ENCODE data around the gene MATN3. TPM values are rescaled to one million over a fixed set of nuclear protein-coding genes. Genes with fewer than 3 reads are reported as not detected.

MATN3 gene
- total and polyA plus RNA-seq, 9 of the 15 experiments (the other 6 are each of a cell fraction or from before 2014, with no cell fraction given), result not detected

DNA sequence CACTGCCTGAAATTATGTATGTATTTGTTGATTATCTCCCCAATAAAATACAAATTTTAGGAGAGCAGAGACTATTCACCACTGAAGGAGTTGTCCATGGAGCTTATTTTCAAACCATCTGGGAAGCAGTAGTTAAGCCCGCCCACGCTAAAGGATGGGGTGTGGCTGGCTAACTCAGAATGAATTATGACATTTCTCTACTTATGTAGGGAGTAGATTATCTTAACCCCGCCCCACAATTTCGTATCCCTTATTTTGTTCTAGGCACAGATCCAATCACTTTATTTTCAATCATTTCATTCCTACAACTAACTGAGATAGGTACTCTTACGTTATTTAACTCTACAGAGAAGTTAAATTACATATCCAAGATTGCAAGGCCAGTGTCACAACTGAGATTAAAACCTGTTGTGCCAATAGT lies 40.4 kb upstream of the MATN3 start (continued):
- TF ChIP-seq ZFP36 (IDR thresholded peaks at IDR 0.05; ENCODE audit: low read depth, low read length, partially characterized antibody) (no peak), SMARCA4 (IDR thresholded peaks at IDR 0.05) (peak; percentile 71), PYGO2 (tag; IDR thresholded peaks at IDR 0.05) (no peak), HCFC1 (IDR thresholded peaks at IDR 0.05; ENCODE audit: low read depth, low read length) (no peak), BRF1 (IDR thresholded peaks at IDR 0.05; ENCODE audit: borderline replicate concordance, extremely low read depth, insufficient read length) (no peak), ZNF12 (CRISPR knock-in tag; IDR thresholded peaks at IDR 0.05) (no peak), ZNF707 (CRISPR knock-in tag; conservative IDR thresholded peaks at IDR 0.05) (no peak), WHSC1 (IDR thresholded peaks at IDR 0.05; ENCODE audit: low read length) (no peak), PHB (CRISPR knock-in tag; IDR thresholded peaks at IDR 0.05) (no peak), FOXA3 (CRISPR knock-in tag; conservative IDR thresholded peaks at IDR 0.05 in 1 of 2, IDR thresholded peaks at IDR 0.05 in 1 of 2) (no peak), ZNF778 (CRISPR knock-in tag; IDR thresholded peaks at IDR 0.05) (no peak), ZNF140 (CRISPR knock-in tag; IDR thresholded peaks at IDR 0.05) (no peak), DDX20 (tag; IDR thresholded peaks at IDR 0.05; ENCODE audit: low read depth) (no peak), NCOR1 (IDR thresholded peaks at IDR 0.05) (peak; percentile 74), FIP1L1 (IDR thresholded peaks at IDR 0.05; ENCODE audit: low read depth, low read length, poor library complexity, severe bottlenecking) (no peak), GTF2A2 (tag; IDR thresholded peaks at IDR 0.05) (no peak), KLF13 (tag; IDR thresholded peaks at IDR 0.05; ENCODE audit: borderline replicate concordance, low read depth) (no peak), NFRKB (IDR thresholded peaks at IDR 0.05; ENCODE audit: low read depth) (no peak), ZNF584 (CRISPR knock-in tag; IDR thresholded peaks at IDR 0.05; ENCODE audit: low read depth) (no peak), ILK (tag; IDR thresholded peaks at IDR 0.05; ENCODE audit: borderline replicate concordance, low read depth) (no peak), SMARCE1 (IDR thresholded peaks at IDR 0.05) (0 out of 2 replicates have a peak, but pooled peaks have one; percentile 36)
- TF ChIP-seq, protein P1, sequence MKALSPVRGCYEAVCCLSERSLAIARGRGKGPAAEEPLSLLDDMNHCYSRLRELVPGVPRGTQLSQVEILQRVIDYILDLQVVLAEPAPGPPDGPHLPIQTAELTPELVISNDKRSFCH (CRISPR knock-in tag; IDR thresholded peaks at IDR 0.05), result no peak
- TF ChIP-seq, protein P1 (tag; IDR thresholded peaks at IDR 0.05), result no peak
- TF ChIP-seq, protein P2, sequence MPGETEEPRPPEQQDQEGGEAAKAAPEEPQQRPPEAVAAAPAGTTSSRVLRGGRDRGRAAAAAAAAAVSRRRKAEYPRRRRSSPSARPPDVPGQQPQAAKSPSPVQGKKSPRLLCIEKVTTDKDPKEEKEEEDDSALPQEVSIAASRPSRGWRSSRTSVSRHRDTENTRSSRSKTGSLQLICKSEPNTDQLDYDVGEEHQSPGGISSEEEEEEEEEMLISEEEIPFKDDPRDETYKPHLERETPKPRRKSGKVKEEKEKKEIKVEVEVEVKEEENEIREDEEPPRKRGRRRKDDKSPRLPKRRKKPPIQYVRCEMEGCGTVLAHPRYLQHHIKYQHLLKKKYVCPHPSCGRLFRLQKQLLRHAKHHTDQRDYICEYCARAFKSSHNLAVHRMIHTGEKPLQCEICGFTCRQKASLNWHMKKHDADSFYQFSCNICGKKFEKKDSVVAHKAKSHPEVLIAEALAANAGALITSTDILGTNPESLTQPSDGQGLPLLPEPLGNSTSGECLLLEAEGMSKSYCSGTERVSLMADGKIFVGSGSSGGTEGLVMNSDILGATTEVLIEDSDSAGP (CRISPR knock-in tag; IDR thresholded peaks at IDR 0.05), result no peak
- TF ChIP-seq, protein P3, sequence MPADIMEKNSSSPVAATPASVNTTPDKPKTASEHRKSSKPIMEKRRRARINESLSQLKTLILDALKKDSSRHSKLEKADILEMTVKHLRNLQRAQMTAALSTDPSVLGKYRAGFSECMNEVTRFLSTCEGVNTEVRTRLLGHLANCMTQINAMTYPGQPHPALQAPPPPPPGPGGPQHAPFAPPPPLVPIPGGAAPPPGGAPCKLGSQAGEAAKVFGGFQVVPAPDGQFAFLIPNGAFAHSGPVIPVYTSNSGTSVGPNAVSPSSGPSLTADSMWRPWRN (IDR thresholded peaks at IDR 0.05; ENCODE audit: low read depth), result no peak
- TF ChIP-seq, protein P4, sequence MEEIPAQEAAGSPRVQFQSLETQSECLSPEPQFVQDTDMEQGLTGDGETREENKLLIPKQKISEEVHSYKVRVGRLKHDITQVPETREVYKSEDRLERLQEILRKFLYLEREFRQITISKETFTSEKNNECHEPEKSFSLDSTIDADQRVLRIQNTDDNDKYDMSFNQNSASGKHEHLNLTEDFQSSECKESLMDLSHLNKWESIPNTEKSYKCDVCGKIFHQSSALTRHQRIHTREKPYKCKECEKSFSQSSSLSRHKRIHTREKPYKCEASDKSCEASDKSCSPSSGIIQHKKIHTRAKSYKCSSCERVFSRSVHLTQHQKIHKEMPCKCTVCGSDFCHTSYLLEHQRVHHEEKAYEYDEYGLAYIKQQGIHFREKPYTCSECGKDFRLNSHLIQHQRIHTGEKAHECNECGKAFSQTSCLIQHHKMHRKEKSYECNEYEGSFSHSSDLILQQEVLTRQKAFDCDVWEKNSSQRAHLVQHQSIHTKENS (CRISPR knock-in tag; IDR thresholded peaks at IDR 0.05), result no peak
- TF ChIP-seq, protein P5, sequence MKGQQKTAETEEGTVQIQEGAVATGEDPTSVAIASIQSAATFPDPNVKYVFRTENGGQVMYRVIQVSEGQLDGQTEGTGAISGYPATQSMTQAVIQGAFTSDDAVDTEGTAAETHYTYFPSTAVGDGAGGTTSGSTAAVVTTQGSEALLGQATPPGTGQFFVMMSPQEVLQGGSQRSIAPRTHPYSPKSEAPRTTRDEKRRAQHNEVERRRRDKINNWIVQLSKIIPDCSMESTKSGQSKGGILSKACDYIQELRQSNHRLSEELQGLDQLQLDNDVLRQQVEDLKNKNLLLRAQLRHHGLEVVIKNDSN (CRISPR knock-in tag; IDR thresholded peaks at IDR 0.05), result no peak

Measured in K562 (cell line).